Glutamatergic neuron (in vitro differentiated cells): Measurements from ENCODE around the gene UTP18. TPM values are rescaled to one million over a fixed set of nuclear protein-coding genes. Genes with fewer than 3 reads are reported as not detected.
A peak's percentile ranks its signal among the peaks of the same experiment; 100 is the strongest.
"Not testable (repeated sequence)": the region's sequence is repeated elsewhere in the genome, so short reads cannot be mapped to it uniquely, and the experiment has no call there.

ENCODE experiments used
- DNase-seq: peaks from one replicate; pipeline ENCODE4 v3.0.0; 2022
- H3K27ac Mint-ChIP-seq: one replicate; pipeline ENCODE4 v1.8.0; 2020; ENCODE audit warnings: mild to moderate bottlenecking, mixed read lengths, inconsistent platforms; ENCODE audit not compliant: unreplicated experiment
- H3K27me3 Mint-ChIP-seq: one replicate; pipeline ENCODE4 v1.8.0; 2020; ENCODE audit warnings: mild to moderate bottlenecking, moderate library complexity, mixed read lengths, inconsistent platforms; ENCODE audit not compliant: unreplicated experiment
- H3K36me3 Mint-ChIP-seq: one replicate; pipeline ENCODE4 v1.8.0; 2020; ENCODE audit warnings: mild to moderate bottlenecking, mixed read lengths, inconsistent platforms; ENCODE audit not compliant: unreplicated experiment
- H3K4me1 Mint-ChIP-seq: one replicate; pipeline ENCODE4 v1.8.0; 2020; ENCODE audit warnings: mild to moderate bottlenecking, low read depth, mixed read lengths, inconsistent platforms; ENCODE audit not compliant: unreplicated experiment
- H3K4me3 Mint-ChIP-seq: one replicate; pipeline ENCODE4 v1.8.0; 2020; ENCODE audit warnings: mild to moderate bottlenecking, mixed read lengths, inconsistent platforms; ENCODE audit not compliant: unreplicated experiment
- H3K9me3 Mint-ChIP-seq: one replicate; pipeline ENCODE4 v1.8.0; 2020; ENCODE audit warnings: mild to moderate bottlenecking, moderate library complexity, mixed read lengths, inconsistent platforms; ENCODE audit not compliant: unreplicated experiment
- CTCF ChIP-seq: fragments of 200-600 bp; sonication (generic); IDR thresholded peaks from one replicate; pipeline ENCODE4 v1.5.0; 2021; ENCODE audit not compliant: partially characterized antibody, unreplicated experiment
- total RNA-seq: library from RNA; stranded (reverse); fragmentation: NEBNext Ultra II Directional; extraction: Animal tissue kit (Norgen Biotek cat#: 25700); gene quantifications from one replicate; pipeline ENCODE4 v1.2.1, GENCODE V29; 2021; ENCODE audit not compliant: unreplicated experiment

UTP18 gene
- total RNA-seq, 1 donor from 2014 or later = 23.9 TPM

GRCh38 chr17:51263006-51263405, 2.7 kb downstream of the UTP18 start:
- TF ChIP-seq CTCF = no peak
- no peak for DNase-seq
- H3K27ac Mint-ChIP-seq = no peak overlapping the region
- H3K27me3 Mint-ChIP-seq = peaks cover 10% of the 10 kb centered on the region
- peaks cover 9% of the 10 kb centered on the region for H3K9me3 Mint-ChIP-seq
- H3K4me1 Mint-ChIP-seq = peaks cover 15% of the 10 kb centered on the region
- H3K4me3 Mint-ChIP-seq = peak overlapping the region; percentile 27
- H3K36me3 Mint-ChIP-seq = no peaks in the 10 kb centered on the region

GRCh38 chr17:51264466-51264865, 4.1 kb downstream of the UTP18 start:
- not testable (repeated sequence) for H3K4me3 Mint-ChIP-seq, H3K27me3 Mint-ChIP-seq, H3K9me3 Mint-ChIP-seq, H3K36me3 Mint-ChIP-seq, DNase-seq, H3K27ac Mint-ChIP-seq, H3K4me1 Mint-ChIP-seq

DNA sequence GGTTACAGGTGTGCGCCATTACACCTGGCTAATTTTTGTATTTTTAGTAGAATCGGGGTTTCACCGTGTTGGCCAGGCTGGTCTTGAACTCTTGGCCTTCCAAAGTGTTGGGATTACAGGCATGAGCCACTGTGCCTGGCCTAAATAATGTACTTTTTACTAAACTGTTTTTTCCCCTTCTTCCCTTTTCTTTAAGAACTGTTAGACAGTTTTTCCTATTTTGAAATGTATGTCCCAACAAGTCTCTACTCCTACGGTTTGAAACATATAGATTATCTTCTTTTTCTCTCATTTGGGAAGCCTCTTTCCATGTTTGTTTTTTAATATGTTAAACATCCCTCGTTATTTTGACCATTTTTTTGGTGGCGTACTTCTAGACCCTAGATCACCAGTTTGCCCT, 9.6 kb downstream of the UTP18 start:
- H3K4me1 Mint-ChIP-seq = no peaks in the 10 kb centered on the region
- no peak for DNase-seq
- no peak overlapping the region for H3K27ac Mint-ChIP-seq
- no peaks in the 10 kb centered on the region for H3K9me3 Mint-ChIP-seq
- no peaks in the 10 kb centered on the region for H3K27me3 Mint-ChIP-seq
- TF ChIP-seq CTCF = no peak
- H3K36me3 Mint-ChIP-seq = no peaks in the 10 kb centered on the region
- no peak overlapping the region for H3K4me3 Mint-ChIP-seq

DNA sequence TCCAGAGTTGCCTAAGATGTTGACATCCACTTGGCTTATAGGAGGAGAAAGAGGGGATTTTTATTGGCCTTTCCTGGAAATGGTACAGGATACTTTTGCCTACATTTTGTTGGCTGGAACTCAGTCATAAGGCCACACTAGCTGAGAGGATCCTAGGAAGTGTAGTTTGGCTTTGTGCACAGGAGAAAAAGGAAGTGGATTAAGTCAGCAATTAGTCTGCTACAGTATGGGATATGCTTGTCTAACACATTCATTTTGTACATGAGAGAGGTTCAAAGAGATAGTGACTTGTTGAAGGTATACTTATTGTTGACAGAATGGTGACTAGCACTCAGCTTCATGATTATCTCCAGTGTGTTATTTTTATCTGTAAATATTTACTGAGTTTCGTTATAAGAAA, 10.3 kb downstream of the UTP18 start:
- no peaks in the 10 kb centered on the region for H3K27me3 Mint-ChIP-seq
- no peak for DNase-seq
- no peak overlapping the region for H3K4me3 Mint-ChIP-seq
- no peak overlapping the region for H3K27ac Mint-ChIP-seq
- no peaks in the 10 kb centered on the region for H3K36me3 Mint-ChIP-seq
- no peaks in the 10 kb centered on the region for H3K9me3 Mint-ChIP-seq
- no peak for TF ChIP-seq CTCF
- H3K4me1 Mint-ChIP-seq = no peaks in the 10 kb centered on the region

GRCh38 chr17:51272812-51273211, 12.5 kb downstream of the UTP18 start:
- Mint-ChIP-seq H3K27ac (no peak overlapping the region), H3K4me1 (no peaks in the 10 kb centered on the region), H3K9me3 (no peaks in the 10 kb centered on the region), H3K36me3 (no peaks in the 10 kb centered on the region), H3K27me3 (no peaks in the 10 kb centered on the region), H3K4me3 (no peak overlapping the region)
- DNase-seq = no peak
- TF ChIP-seq CTCF = no peak

DNA sequence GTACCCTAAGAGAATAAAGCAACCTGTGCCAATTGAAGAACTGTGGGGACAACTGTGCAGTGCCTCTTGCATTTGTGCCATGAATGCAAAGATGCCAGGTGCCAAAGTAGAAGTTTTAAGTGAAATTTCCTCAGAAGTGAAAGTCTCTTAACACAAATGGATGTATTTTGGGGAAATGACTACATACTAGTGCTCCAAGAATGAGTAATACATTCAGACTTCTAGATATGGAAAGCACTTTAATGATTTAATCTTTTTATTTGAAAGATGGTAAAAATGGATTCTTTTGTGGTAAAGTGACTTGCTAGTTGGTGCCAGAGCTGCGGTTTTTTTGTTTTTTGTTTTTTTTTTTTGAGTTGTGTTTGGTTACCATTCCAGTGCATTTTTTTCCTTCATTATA, 15.0 kb downstream of the UTP18 start:
- Mint-ChIP-seq H3K27ac (no peak overlapping the region), H3K27me3 (no peaks in the 10 kb centered on the region), H3K4me1 (no peaks in the 10 kb centered on the region), H3K4me3 (no peak overlapping the region), H3K36me3 (no peaks in the 10 kb centered on the region), H3K9me3 (no peaks in the 10 kb centered on the region)
- DNase-seq = no peak
- no peak for TF ChIP-seq CTCF
